ENCODE data around the gene CSF3R. TPM values are rescaled to one million over a fixed set of nuclear protein-coding genes. Genes with fewer than 3 reads are reported as not detected.
A peak's percentile ranks its signal among the peaks of the same experiment; 100 is the strongest.

The CSF3R gene
- total and polyA plus RNA-seq, 2 of the 4 experiments (the other 2 are of a cell fraction) = not detected

GRCh38 chr1:36481771-36482723, 666 bp downstream of the CSF3R start:
- ChIA-PET CTCF (no interaction called here), POLR2A (ENCODE audit: unreplicated experiment) (no interaction called here)
- in situ Hi-C loops (cut with MboI; ENCODE audit: low sequenced_read_pairs) = no loop called here
- Histone ChIP-seq H2BK120ac (ENCODE audit: low read depth, low read length) (no peak overlapping the region), H3K4me3 (ENCODE audit: insufficient read depth, low read depth, low read length) (no peak overlapping the region), H3K56ac (ENCODE audit: extremely low read depth, insufficient read depth, low read length) (no peak overlapping the region), H2AK5ac (ENCODE audit: low read depth, low read length) (no peak overlapping the region), H3K4ac (ENCODE audit: low read depth, low read length) (no peak overlapping the region), H3K27ac (ENCODE audit: insufficient read depth, low read length) (no peak overlapping the region), H3K9ac (ENCODE audit: low read depth, low read length) (no peak overlapping the region), H3K18ac (ENCODE audit: low read depth, low read length) (no peak overlapping the region), H3K36me3 (ENCODE audit: control insufficient read depth, insufficient read depth, low read length) (no peaks in the 10 kb centered on the region), H3K9me1 (ENCODE audit: insufficient read depth, low read length) (no peaks in the 10 kb centered on the region), H3K27me3 (ENCODE audit: control insufficient read depth, insufficient read depth, low read length) (peaks cover 36% of the 10 kb centered on the region), H4K20me1 (ENCODE audit: insufficient read depth, low read length) (no peaks in the 10 kb centered on the region), H3K9me3 (ENCODE audit: control insufficient read depth, insufficient read depth, low read length) (no peaks in the 10 kb centered on the region), H4K8ac (ENCODE audit: low read depth in 2 of 2, low read length in 2 of 2) (no peak overlapping the region), H3K4me1 (ENCODE audit: control insufficient read depth, insufficient read depth, low read length) (no peaks in the 10 kb centered on the region), H2BK5ac (ENCODE audit: low read depth, low read length, poor library complexity, severe bottlenecking) (no peak overlapping the region), H3K4me2 (ENCODE audit: low read depth, low read length) (peak overlapping the region; percentile 38; the same call in 1 of the 2 replicates), H2AFZ (replicated peaks; ENCODE audit: low read length, poor library complexity) (peak overlapping the region; percentile 67), H3K14ac (replicated peaks; ENCODE audit: low read depth, low read length) (no peak overlapping the region), H4K5ac (ENCODE audit: low read depth, low read length) (no peak overlapping the region), H2BK15ac (ENCODE audit: low read depth, low read length) (no peak overlapping the region), H3K79me1 (ENCODE audit: low read depth in 1 of 2, low read length in 2 of 2) (no peaks in the 10 kb centered on the region), H4K91ac (ENCODE audit: insufficient read depth, low read depth, low read length) (no peak overlapping the region), H2BK20ac (ENCODE audit: low read depth, low read length) (no peak overlapping the region), H2AK9ac (replicated peaks; ENCODE audit: low read depth, low read length, poor library complexity) (no peak overlapping the region), H3K23ac (ENCODE audit: low read depth, low read length) (no peak overlapping the region)
- 29% methylated on average over 20 of the region's 26 CpGs; no CpG with 5 or more reads in 1 of the 2 experiments for WGBS, 2 experiments (ENCODE audit: extremely low coverage in 2 of 2, insufficient read length in 1 of 2)
- dilution Hi-C loops (cut with HindIII; ENCODE audit: low sequenced_read_pairs, unreplicated experiment) = no loop called here
- no peak for TF ChIP-seq POLR2A (IDR thresholded peaks at IDR 0.05; ENCODE audit: low read depth, low read length)
- TF ChIP-seq SMC3 (IDR thresholded peaks at IDR 0.05; ENCODE audit: low read depth, low read length) = no peak
- no peak for TF ChIP-seq USF2 (IDR thresholded peaks at IDR 0.05; ENCODE audit: low read depth, low read length)
- no peak for TF ChIP-seq CHD1 (IDR thresholded peaks at IDR 0.05; ENCODE audit: low read depth, low read length)
- no peak for TF ChIP-seq MAZ (IDR thresholded peaks at IDR 0.05; ENCODE audit: borderline replicate concordance, low read depth, low read length)
- no peak for TF ChIP-seq MAFK (IDR thresholded peaks at IDR 0.05; ENCODE audit: low read depth, low read length)
- no peak for TF ChIP-seq MXI1 (IDR thresholded peaks at IDR 0.05; ENCODE audit: borderline replicate concordance, low read depth, low read length)
- no peak for TF ChIP-seq RAD21 (IDR thresholded peaks at IDR 0.05; ENCODE audit: low read length)
- TF ChIP-seq ELK1 (IDR thresholded peaks at IDR 0.05; ENCODE audit: borderline replicate concordance, low read depth, low read length) = no peak
- BruUV-seq (replicated peaks) = no TSS peak
- DNase-seq = no peak
- ATAC-seq (ENCODE audit: low read depth) = peak; percentile 41
- intact Hi-C loops (cut with micrococcal nuclease) = no loop called here

Measured in IMR-90 (cell line).